Tibial nerve (tissue), 4 donors: ENCODE results near the gene RPAIN. TPM values are rescaled to one million over a fixed set of nuclear protein-coding genes. Genes with fewer than 3 reads are reported as not detected.
"Not testable (repeated sequence)": the region's sequence is repeated elsewhere in the genome, so short reads cannot be mapped to it uniquely, and the experiment has no call there.

ENCODE experiments used
- DNase-seq, 2 donors: peaks; one replicate each; pipeline ENCODE4 v3.0.0-alpha.2; 2019; ENCODE audit warnings: low spot score in 2 of 2
- H3K27ac ChIP-seq, 4 donors: fragments of 200-600 bp; sonication (generic) in 3 of 4; one replicate each; pipeline ENCODE4 v1.5.1; 2017 to 2019; ENCODE audit warnings: mild to moderate bottlenecking in 1 of 4
- H3K27me3 ChIP-seq, 2 donors: fragments of 200-600 bp; sonication (generic) in 1 of 2; one replicate each; pipeline versions ENCODE4 v1.5.1 to v1.6.0; 2017 to 2019
- H3K36me3 ChIP-seq, 3 donors: fragments of 200-600 bp; sonication (generic); one replicate each; pipeline ENCODE4 v1.5.1; 2018 to 2019
- H3K4me1 ChIP-seq, 4 donors: fragments of 200-600 bp; sonication (generic) in 3 of 4; one replicate each; pipeline ENCODE4 v1.5.1; 2017 to 2019
- H3K4me3 ChIP-seq, 4 donors: fragments of 200-600 bp; sonication (generic) in 3 of 4; one replicate each; pipeline ENCODE4 v1.5.1; 2017 to 2019; ENCODE audit warnings: mild to moderate bottlenecking in 1 of 4, moderate library complexity in 1 of 4
- H3K9me3 ChIP-seq, 4 donors: fragments of 200-600 bp; sonication (generic) in 3 of 4; one replicate each; pipeline ENCODE4 v1.5.1; 2017 to 2019
- CTCF ChIP-seq, 5 experiments: fragments of 200-600 bp in 3 of 5; fragments of 450-650 bp in 2 of 5; sonication (generic) in 3 of 5; IDR thresholded peaks; one replicate each; pipeline ENCODE4 v1.5.1; 2016 to 2019; ENCODE audit warnings: antibody characterized with exemption in 5 of 5, mild to moderate bottlenecking in 3 of 5, moderate library complexity in 2 of 5
- EP300 ChIP-seq, 2 donors: sonication (generic); formaldehyde crosslinking; IDR thresholded peaks; one replicate each; pipeline ENCODE4 v1.6.1; 2017; ENCODE audit warnings: antibody characterized with exemption in 2 of 2, mild to moderate bottlenecking in 1 of 2
- POLR2A ChIP-seq, 2 donors: fragments of 450-650 bp; IDR thresholded peaks; one replicate each; pipeline ENCODE4 v1.6.1; 2017; ENCODE audit warnings: antibody characterized with exemption in 2 of 2, mild to moderate bottlenecking in 2 of 2, moderate library complexity in 2 of 2
- WGBS, 2 donors: methylation state at CpG; one replicate each; pipeline ENCODE4 v1.1.5; 2018; 5-methylcytosine and 5-hydroxymethylcytosine counted together
- total RNA-seq, 4 donors: library from RNA; depleted of rRNA; stranded (reverse); fragments of >200 nt; gene quantifications; one replicate each; pipeline ENCODE4 v1.1.0, GENCODE V29; 2016

RPAIN gene
- total RNA-seq, 4 donors from 2014 or later: 36.3 to 79.3 (median 65.2) TPM

- WGBS, 2 donors: 73 to 74% methylated on average over 3 of the region's 3 CpGs
- H3K27me3 ChIP-seq: no peaks in the 10 kb centered on the region
- no peaks in the 10 kb centered on the region for H3K9me3 ChIP-seq
- peaks cover 0 to 97% (median 2%) of the 10 kb centered on the region in 3 donors for H3K36me3 ChIP-seq
- no peak for DNase-seq
- no peak for TF ChIP-seq EP300 (IDR thresholded peaks at IDR 0.05)
- no peak for TF ChIP-seq POLR2A (IDR thresholded peaks at IDR 0.05)
- TF ChIP-seq CTCF (IDR thresholded peaks at IDR 0.05): no peak
- peaks cover 0 to 17% (median 8%) of the 10 kb centered on the region in 4 donors for H3K4me1 ChIP-seq
- H3K4me3 ChIP-seq: no peak overlapping the region
- no peak overlapping the region for H3K27ac ChIP-seq
These were observed 5.8 kb downstream of the RPAIN start for GRCh38 chr17:5425826-5426225.

GRCh38 chr17:5429191-5429887 is 9.4 kb downstream of the RPAIN start:
- TF ChIP-seq EP300 (IDR thresholded peaks at IDR 0.05) (no peak), POLR2A (IDR thresholded peaks at IDR 0.05) (no peak), CTCF (IDR thresholded peaks at IDR 0.05) (no peak)
- DNase-seq: no peak
- Histone ChIP-seq H3K4me3 (no peak overlapping the region), H3K4me1 (no peaks in the 10 kb centered on the region), H3K9me3 (no peaks in the 10 kb centered on the region), H3K27me3 (no peaks in the 10 kb centered on the region), H3K36me3 (peaks cover 2 to 100% (median 15%) of the 10 kb centered on the region in 3 donors), H3K27ac (no peak overlapping the region)
- 52 to 61% methylated on average over 3 of the region's 3 CpGs for WGBS, 2 donors

- no peaks in the 10 kb centered on the region for H3K27me3 ChIP-seq
These were observed 10.5 kb downstream of the RPAIN start for GRCh38 chr17:5430413-5430999.

DNA sequence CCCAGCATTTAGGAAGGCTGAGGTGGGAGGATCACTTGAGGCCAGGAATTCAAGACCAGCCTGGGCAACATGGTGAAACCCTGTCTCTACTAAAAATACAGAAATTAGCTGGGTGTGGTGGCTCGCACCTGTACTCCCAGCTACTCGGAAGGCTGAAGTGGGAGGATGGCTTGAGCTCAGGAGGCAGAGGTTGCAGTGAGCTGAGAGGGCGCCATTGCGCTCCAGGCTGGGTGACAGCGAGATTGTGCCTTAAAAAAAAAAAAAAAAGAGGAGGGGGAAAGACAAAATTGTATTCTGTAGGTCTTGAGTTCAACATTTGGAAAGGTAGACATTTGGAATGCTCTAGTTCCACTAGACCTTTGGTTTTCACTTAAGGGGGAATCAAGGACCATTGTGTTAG is 11.3 kb downstream of the RPAIN start:
- peaks cover 0 to 100% (median 15%) of the 10 kb centered on the region in 3 donors for H3K36me3 ChIP-seq
- not testable (repeated sequence) for H3K4me1 ChIP-seq
- 74 to 90% methylated on average over 5 of the region's 5 CpGs for WGBS, 2 donors

More at GRCh38 chr17:5430413-5430999, 10.5 kb downstream of the RPAIN start:
- Histone ChIP-seq H3K9me3 (no peaks in the 10 kb centered on the region), H3K27ac (no peak overlapping the region), H3K36me3 (peaks cover 2 to 100% (median 15%) of the 10 kb centered on the region in 3 donors), H3K4me1 (no peaks in the 10 kb centered on the region), H3K4me3 (no peak overlapping the region)
- DNase-seq: no peak
- WGBS, 2 donors: 89 to 90% methylated on average over 3 of the region's 3 CpGs
- TF ChIP-seq CTCF (IDR thresholded peaks at IDR 0.05) (no peak), EP300 (IDR thresholded peaks at IDR 0.05) (no peak), POLR2A (IDR thresholded peaks at IDR 0.05) (no peak)

GRCh38 chr17:5431949-5432556 is 12.1 kb downstream of the RPAIN start:
- Histone ChIP-seq H3K4me3 (no peak overlapping the region), H3K4me1 (peaks cover 0 to 10% (median 3%) of the 10 kb centered on the region in 4 donors), H3K27ac (no peak overlapping the region), H3K36me3 (peaks cover 0 to 99% (median 15%) of the 10 kb centered on the region in 3 donors), H3K27me3 (no peaks in the 10 kb centered on the region), H3K9me3 (no peaks in the 10 kb centered on the region)
- WGBS, 2 donors: 78 to 83% methylated on average over 3 of the region's 3 CpGs
- no peak for TF ChIP-seq POLR2A (IDR thresholded peaks at IDR 0.05)
- no peak for TF ChIP-seq CTCF (IDR thresholded peaks at IDR 0.05)
- TF ChIP-seq EP300 (IDR thresholded peaks at IDR 0.05): no peak
- no peak for DNase-seq

More for the DNA sequence above, 11.3 kb downstream of the RPAIN start:
- H3K4me3 ChIP-seq, H3K27me3 ChIP-seq, H3K9me3 ChIP-seq, DNase-seq, H3K27ac ChIP-seq: not testable (repeated sequence)
